T follicular helper cell (primary cell): Measurements from ENCODE around the gene CEACAM20.
"Not testable (repeated sequence)": the region's sequence is repeated elsewhere in the genome, so short reads cannot be mapped to it uniquely, and the experiment has no call there.

ENCODE experiments used
- DNase-seq: peaks from one replicate; pipeline ENCODE4 v3.0.0-alpha.2; 2020; ENCODE audit warnings: low read depth

The CEACAM20 gene

DNA sequence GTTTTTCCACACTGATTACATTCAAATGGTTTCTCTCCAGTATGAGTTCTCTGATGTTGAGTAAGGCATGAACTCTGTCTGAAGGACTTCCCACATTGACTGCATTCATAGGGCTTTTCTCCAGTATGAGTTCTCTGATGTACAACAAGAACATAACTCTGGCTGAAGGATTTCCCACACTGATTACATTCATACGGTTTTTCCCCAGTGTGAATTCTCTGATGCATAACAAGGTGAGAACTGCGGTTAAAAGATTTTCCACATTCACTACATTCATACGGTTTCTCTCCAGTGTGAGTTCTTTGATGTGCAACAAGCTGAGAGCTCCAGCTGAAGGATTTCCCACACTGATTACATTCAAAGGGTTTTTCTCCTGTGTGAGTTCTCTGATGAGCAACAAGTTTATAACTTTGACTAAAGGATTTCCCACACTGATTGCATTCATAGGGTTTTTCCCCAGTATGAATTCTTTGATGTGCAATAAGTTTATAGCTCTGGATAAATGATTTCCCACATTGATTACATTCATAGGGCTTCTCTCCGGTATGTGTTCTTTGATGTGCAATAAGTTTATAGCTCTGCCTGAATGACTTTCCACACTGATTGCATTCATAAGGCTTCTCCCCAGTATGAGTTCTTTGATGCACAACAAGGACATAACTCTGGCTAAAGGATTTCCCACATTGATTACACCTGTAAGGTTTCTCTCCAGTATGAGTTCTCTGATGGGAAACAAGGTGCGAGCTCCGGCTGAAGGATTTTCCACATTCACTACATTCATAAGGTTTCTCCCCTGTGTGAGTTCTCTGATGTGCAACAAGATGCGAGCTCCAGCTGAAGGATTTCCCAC, 52.7 kb downstream of the CEACAM20 start:
- no peak for DNase-seq

DNA sequence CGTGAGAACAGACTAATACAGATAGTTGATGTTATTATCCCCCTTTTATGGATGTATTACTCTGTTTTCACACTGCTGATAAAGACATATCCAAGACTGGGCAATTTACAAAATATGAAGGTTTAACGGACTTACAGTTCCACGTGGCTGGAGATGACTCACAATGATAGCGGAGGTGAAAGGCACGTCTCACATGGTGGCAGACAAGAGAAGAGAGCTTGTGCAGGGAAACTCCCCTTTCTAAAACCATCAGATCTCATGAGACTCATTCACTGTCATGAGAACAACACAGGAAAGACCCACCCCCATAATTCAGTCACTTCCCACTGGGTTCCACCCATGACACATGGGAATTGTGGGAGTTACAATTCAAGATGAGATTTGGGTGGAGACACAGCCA, 60.7 kb downstream of the CEACAM20 start:
- DNase-seq, result not testable (repeated sequence)

DNA sequence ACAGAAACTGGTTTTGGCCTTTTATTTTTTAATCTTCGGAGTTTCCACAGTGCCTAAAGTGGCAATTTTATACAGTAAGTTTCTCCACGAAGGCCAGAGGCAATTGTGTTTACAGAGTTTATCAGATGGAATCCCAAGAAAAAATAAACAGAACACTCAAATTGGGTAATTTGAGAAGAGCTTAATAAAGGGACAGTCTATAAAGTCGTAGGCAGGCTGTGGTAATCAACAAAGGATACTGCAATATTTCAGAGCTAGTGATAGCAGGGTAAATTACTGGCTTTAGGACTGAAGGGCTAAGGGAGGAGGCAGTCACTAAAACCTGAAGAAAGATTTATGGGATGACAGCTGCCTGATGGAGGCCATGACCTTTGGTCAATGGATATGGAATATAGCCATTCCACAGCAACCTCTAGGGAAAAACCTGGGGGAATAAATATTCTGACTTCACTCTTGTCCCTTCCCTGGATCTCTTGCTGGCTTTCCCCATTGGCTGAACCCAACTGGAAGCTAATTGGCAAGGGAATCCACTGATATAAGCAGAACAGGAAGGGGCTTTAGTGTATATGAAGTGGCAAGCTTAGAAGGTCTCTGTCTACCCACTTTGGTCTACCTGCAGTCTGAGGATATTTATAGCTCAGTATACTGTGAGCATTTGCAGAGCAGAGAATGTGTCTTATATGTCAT, 66.7 kb downstream of the CEACAM20 start:
- not testable (repeated sequence) for DNase-seq
